Keratinocyte (primary cell): Measurements from ENCODE around the gene ABHD15. TPM values are rescaled to one million over a fixed set of nuclear protein-coding genes. Genes with fewer than 3 reads are reported as not detected.

Experiments
- DNase-seq: peaks from one replicate; pipeline ENCODE4 v3.0.0-alpha.2; 2011; ENCODE audit warnings: low read depth, missing footprints, low spot score
- FAIRE-seq: peaks from 2 replicates; lab custom pipeline; 2011; peaks lifted over from hg19 to GRCh38; lab: Jason Lieb, UNC
- H2AFZ ChIP-seq: 2 replicates; pipeline ENCODE4 v1.6.0; 2012; ENCODE audit warnings: low read length, control low read depth, inconsistent platforms; ENCODE audit not compliant: control insufficient read depth
- H3K27ac ChIP-seq: 2 replicates; pipeline ENCODE4 v1.5.1; 2011; ENCODE audit warnings: low read length; ENCODE audit not compliant: control insufficient read depth, insufficient read depth
- H3K27me3 ChIP-seq: 3 replicates; pipeline ENCODE4 v1.6.0; 2011; ENCODE audit warnings: low read length; ENCODE audit not compliant: control insufficient read depth, insufficient read depth; ENCODE audit errors: extremely low read depth
- H3K36me3 ChIP-seq, 2 experiments: 2 replicates in 1 of 2; 3 replicates in 1 of 2; pipeline ENCODE4 v1.5.1; 2011; ENCODE audit warnings: low read length in 2 of 2, mild to moderate bottlenecking in 1 of 2; ENCODE audit not compliant: control insufficient read depth in 2 of 2, insufficient read depth in 2 of 2; ENCODE audit errors: extremely low read depth in 1 of 2
- H3K4me1 ChIP-seq: 3 replicates; pipeline ENCODE4 v1.5.1; 2011; ENCODE audit warnings: low read length; ENCODE audit not compliant: control insufficient read depth, insufficient read depth; ENCODE audit errors: extremely low read depth
- H3K4me2 ChIP-seq: 3 replicates; pipeline ENCODE4 v1.6.0; 2011; ENCODE audit warnings: low read depth, low read length; ENCODE audit not compliant: control insufficient read depth, insufficient read depth; ENCODE audit errors: extremely low read depth
- H3K4me3 ChIP-seq, 3 experiments: fragments of 200-600 bp in 1 of 3; sonication (generic) in 1 of 3; 2 replicates in 2 of 3; 3 replicates in 1 of 3; pipeline ENCODE4 v1.5.1; 2011 to 2016; ENCODE audit warnings: low read length in 3 of 3, mild to moderate bottlenecking in 3 of 3, control low read depth in 2 of 3, inconsistent platforms in 1 of 3, low read depth in 1 of 3, mixed read lengths in 1 of 3, mixed run types in 1 of 3, moderate library complexity in 1 of 3; ENCODE audit not compliant: control insufficient read depth in 2 of 3, insufficient read depth in 2 of 3; ENCODE audit errors: extremely low read depth in 1 of 3
- H3K79me2 ChIP-seq: 2 replicates; pipeline ENCODE4 v1.6.0; 2012; ENCODE audit warnings: low read length; ENCODE audit not compliant: control insufficient read depth, insufficient read depth
- H3K9ac ChIP-seq: 3 replicates; pipeline ENCODE4 v1.6.0; 2011; ENCODE audit warnings: low read length; ENCODE audit not compliant: control insufficient read depth, insufficient read depth; ENCODE audit errors: extremely low read depth
- H3K9me1 ChIP-seq: 3 replicates; pipeline ENCODE4 v1.6.0; 2011; ENCODE audit warnings: low read length; ENCODE audit not compliant: control insufficient read depth, insufficient read depth; ENCODE audit errors: extremely low read depth
- H3K9me3 ChIP-seq: 2 replicates; pipeline ENCODE4 v1.5.1; 2012; ENCODE audit warnings: low read depth, low read length; ENCODE audit not compliant: control insufficient read depth
- H4K20me1 ChIP-seq: 3 replicates; pipeline ENCODE4 v1.6.0; 2011; ENCODE audit warnings: low read length; ENCODE audit not compliant: control insufficient read depth, insufficient read depth; ENCODE audit errors: extremely low read depth
- EZH2 ChIP-seq: IDR thresholded peaks from one replicate; pipeline ENCODE4 v1.6.1; 2012; ENCODE audit warnings: inconsistent platforms, mild to moderate bottlenecking, low read length, moderate library complexity
- dilution Hi-C: fragments of 300-500 bp; cut with MboI; formaldehyde crosslinking; loops from one replicate; pipeline ENCODE4 v1.7.0; 2020; ENCODE audit warnings: low sequenced_read_pairs; ENCODE audit not compliant: extremely low pct_ligation_motif_present
- polyA plus RNA-seq, 5 experiments: library from polyadenylated mRNA; depleted of rRNA in 3 of 5; stranded (reverse) in 3 of 5; stranded (forward) in 1 of 5; unstranded in 1 of 5; fragments of >200 nt; gene quantifications; 1 replicate in 1 of 5; 2 replicates in 3 of 5; 3 replicates in 1 of 5; pipeline versions ENCODE4 v1.2.1 to v1.2.3, GENCODE V29; 2011 to 2012; ENCODE audit warnings: missing spikeins in 2 of 5, low read depth in 1 of 5, low replicate concordance in 1 of 5
- TF ChIP-seq, protein P1 (sequence below), 3 experiments: IDR thresholded peaks in 1 of 3; conservative IDR thresholded peaks in 1 of 3; optimal IDR thresholded peaks in 1 of 3; 2 replicates in 2 of 3; 3 replicates in 1 of 3; pipeline versions ENCODE3 to v1.5.1; 2011; ENCODE audit warnings: low read length in 3 of 3, mild to moderate bottlenecking in 3 of 3, moderate library complexity in 2 of 3, control low read depth in 1 of 3, inconsistent platforms in 1 of 3; ENCODE audit not compliant: insufficient read depth in 2 of 3; ENCODE audit errors: extremely low read depth in 1 of 3

The ABHD15 gene
- polyA plus RNA-seq, 1 donor (not counting 4 experiments of a cell fraction or from before 2014, with no cell fraction given), result 6.2 TPM

DNA sequence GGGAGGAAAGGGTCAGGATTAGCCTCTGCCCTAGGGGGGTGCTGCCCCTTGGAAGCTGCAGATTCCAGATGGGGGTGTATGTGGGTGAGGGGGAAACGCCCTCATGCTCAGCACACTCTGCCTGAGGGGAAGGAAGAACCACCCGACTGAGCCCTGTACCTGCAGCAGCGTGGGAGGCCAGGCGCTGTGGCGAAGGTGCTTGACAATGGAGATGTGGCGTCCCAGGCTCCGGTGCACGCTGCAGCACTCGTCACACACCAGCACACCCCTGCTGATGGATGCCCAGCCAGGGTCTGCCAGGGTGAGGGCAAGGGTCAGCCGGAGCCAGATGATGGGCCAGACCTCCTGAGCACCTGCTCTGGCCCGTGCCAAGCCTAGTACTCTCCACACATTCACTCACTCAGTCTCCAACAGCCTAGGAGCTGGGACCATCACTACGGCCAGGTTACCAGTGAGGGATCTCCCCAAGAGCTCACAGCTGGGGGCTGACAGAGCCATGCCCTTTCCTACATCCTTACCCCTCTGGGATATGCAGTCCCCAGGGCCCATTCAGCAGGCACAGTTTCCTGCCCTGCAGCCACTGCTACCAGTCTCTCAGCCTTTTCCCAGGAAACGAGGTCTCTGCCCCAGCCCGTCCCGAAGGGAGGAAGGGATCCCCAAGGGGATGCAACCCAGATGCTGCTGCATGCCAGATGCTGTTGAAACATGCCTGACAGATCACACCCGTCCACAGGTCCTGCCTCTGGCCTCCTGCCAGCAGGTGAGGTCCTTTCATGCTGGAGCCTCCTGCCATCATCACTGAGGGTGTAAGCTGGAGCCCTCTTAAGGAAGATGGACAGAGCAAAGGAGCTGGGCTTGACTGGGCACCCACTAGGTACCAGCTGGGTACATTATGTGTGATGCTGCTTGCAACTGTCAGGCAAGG, 16.7 kb upstream of the ABHD15 start:
- peaks cover 65% of the 10 kb centered on the region for H3K79me2 ChIP-seq

GRCh38 chr17:29582772-29583171, 15.9 kb upstream of the ABHD15 start:
- Histone ChIP-seq H3K4me1 (peaks cover 68% of the 10 kb centered on the region), H3K27ac (no peak overlapping the region), H3K27me3 (no peaks in the 10 kb centered on the region), H3K4me3 (no peak overlapping the region), H4K20me1 (peaks cover 26% of the 10 kb centered on the region), H3K4me2 (no peak overlapping the region), H3K9me3 (no peaks in the 10 kb centered on the region), H3K9ac (no peak overlapping the region), H3K79me2 (peaks cover 56% of the 10 kb centered on the region), H3K36me3 (peaks cover 28 to 41% of the 10 kb centered on the region in 2 experiments), H3K9me1 (peaks cover 22% of the 10 kb centered on the region), H2AFZ (no peak overlapping the region)
- TF ChIP-seq EZH2, result no peak
- TF ChIP-seq, protein P1, sequence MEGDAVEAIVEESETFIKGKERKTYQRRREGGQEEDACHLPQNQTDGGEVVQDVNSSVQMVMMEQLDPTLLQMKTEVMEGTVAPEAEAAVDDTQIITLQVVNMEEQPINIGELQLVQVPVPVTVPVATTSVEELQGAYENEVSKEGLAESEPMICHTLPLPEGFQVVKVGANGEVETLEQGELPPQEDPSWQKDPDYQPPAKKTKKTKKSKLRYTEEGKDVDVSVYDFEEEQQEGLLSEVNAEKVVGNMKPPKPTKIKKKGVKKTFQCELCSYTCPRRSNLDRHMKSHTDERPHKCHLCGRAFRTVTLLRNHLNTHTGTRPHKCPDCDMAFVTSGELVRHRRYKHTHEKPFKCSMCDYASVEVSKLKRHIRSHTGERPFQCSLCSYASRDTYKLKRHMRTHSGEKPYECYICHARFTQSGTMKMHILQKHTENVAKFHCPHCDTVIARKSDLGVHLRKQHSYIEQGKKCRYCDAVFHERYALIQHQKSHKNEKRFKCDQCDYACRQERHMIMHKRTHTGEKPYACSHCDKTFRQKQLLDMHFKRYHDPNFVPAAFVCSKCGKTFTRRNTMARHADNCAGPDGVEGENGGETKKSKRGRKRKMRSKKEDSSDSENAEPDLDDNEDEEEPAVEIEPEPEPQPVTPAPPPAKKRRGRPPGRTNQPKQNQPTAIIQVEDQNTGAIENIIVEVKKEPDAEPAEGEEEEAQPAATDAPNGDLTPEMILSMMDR (optimal IDR thresholded peaks at IDR 0.05 in 1 of 3, IDR thresholded peaks at IDR 0.05 in 1 of 3, conservative IDR thresholded peaks at IDR 0.05 in 1 of 3; ENCODE audit: extremely low read depth in 1 of 3, insufficient read depth in 2 of 3, low read length in 3 of 3), result no peak
- DNase-seq (no peak), FAIRE-seq (no peak)
- dilution Hi-C loops, result no loop called here

More for the DNA sequence above, 16.7 kb upstream of the ABHD15 start:
- peaks cover 22% of the 10 kb centered on the region for H3K9me1 ChIP-seq
- DNase-seq (peak; percentile 91), FAIRE-seq (peak; percentile 99)
- dilution Hi-C loops, result no loop called here
- no peak overlapping the region for H3K9ac ChIP-seq
- peak overlapping the region; percentile 56 for H3K4me2 ChIP-seq
- H3K27ac ChIP-seq, result peak overlapping the region; percentile 23
- peak overlapping the region in 1 of 3 experiments; percentile 15 for H3K4me3 ChIP-seq
- H2AFZ ChIP-seq, result no peak overlapping the region
- H3K9me3 ChIP-seq, result no peaks in the 10 kb centered on the region
- TF ChIP-seq, protein P1 (optimal IDR thresholded peaks at IDR 0.05 in 1 of 3, IDR thresholded peaks at IDR 0.05 in 1 of 3, conservative IDR thresholded peaks at IDR 0.05 in 1 of 3; ENCODE audit: extremely low read depth in 1 of 3, insufficient read depth in 2 of 3, low read length in 3 of 3), result no peak
- TF ChIP-seq EZH2, result no peak
- H4K20me1 ChIP-seq, result peaks cover 32% of the 10 kb centered on the region
- H3K4me1 ChIP-seq, result peaks cover 74% of the 10 kb centered on the region
- peaks cover 21 to 33% of the 10 kb centered on the region in 2 experiments for H3K36me3 ChIP-seq
- no peaks in the 10 kb centered on the region for H3K27me3 ChIP-seq
